OCI-LY3 (cell line): ENCODE results near the gene JMJD7.
A peak's percentile ranks its signal among the peaks of the same experiment; 100 is the strongest.
"Not testable (repeated sequence)": the region's sequence is repeated elsewhere in the genome, so short reads cannot be mapped to it uniquely, and the experiment has no call there.

Source experiments
- H2AFZ ChIP-seq: fragments of 200-600, 300-600 bp; shearing (Covaris generic); 2 replicates; pipeline ENCODE4 v1.6.0; 2014; ENCODE audit warnings: antibody characterized with exemption, low read depth, low read length
- H3K27ac ChIP-seq: fragments of 200-600, 300-600 bp; sonication (generic); 2 replicates; pipeline ENCODE4 v1.5.1; 2014; ENCODE audit warnings: mild to moderate bottlenecking, low read length, moderate library complexity, mixed read lengths
- H3K27me3 ChIP-seq: fragments of 200-600, 300-600 bp; sonication (generic); 2 replicates; pipeline ENCODE4 v1.6.1; 2014; ENCODE audit warnings: low read depth, low read length, mixed read lengths
- H3K36me3 ChIP-seq: fragments of 200-600, 300-600 bp; sonication (generic); replicated peaks from 2 replicates; pipeline ENCODE3; 2014; ENCODE audit warnings: low read depth, low read length, mixed read lengths
- H3K4me1 ChIP-seq: fragments of 300-600, 200-600 bp; sonication (generic); 2 replicates; pipeline ENCODE4 v1.6.1; 2014; ENCODE audit warnings: low read length, mixed read lengths
- H3K4me2 ChIP-seq: fragments of 200-600, 300-600 bp; sonication (generic); 2 replicates; pipeline ENCODE4 v1.6.1; 2014; ENCODE audit warnings: low read length, mixed read lengths
- H3K4me3 ChIP-seq: fragments of 300-600, 200-600 bp; sonication (generic); 2 replicates; pipeline ENCODE4 v1.5.1; 2014; ENCODE audit warnings: antibody characterized with exemption, mild to moderate bottlenecking, low read length, moderate library complexity
- H3K79me2 ChIP-seq: fragments of 300-600, 200-600 bp; shearing (Covaris generic); 2 replicates; pipeline ENCODE4 v1.6.1; 2014; ENCODE audit warnings: mild to moderate bottlenecking, low read length, mixed read lengths
- H3K9ac ChIP-seq: fragments of 300-600, 200-600 bp; shearing (Covaris generic); 2 replicates; pipeline ENCODE4 v1.6.0; 2014; ENCODE audit warnings: mild to moderate bottlenecking, low read length, moderate library complexity
- H3K9me3 ChIP-seq: fragments of 200-600, 300-600 bp; shearing (Covaris generic); 2 replicates; pipeline ENCODE4 v1.6.1; 2014; ENCODE audit warnings: low read length, mixed read lengths; ENCODE audit not compliant: insufficient read depth
- H4K20me1 ChIP-seq: fragments of 200-600, 300-600 bp; sonication (generic); 2 replicates; pipeline ENCODE4 v1.6.1; 2016; ENCODE audit warnings: low read length, mixed read lengths; ENCODE audit not compliant: insufficient read depth
- CTCF ChIP-seq: fragments of 200-600, 300-600 bp; sonication (generic); IDR thresholded peaks from 2 replicates; pipeline ENCODE4 v1.5.1; 2014; ENCODE audit warnings: antibody characterized with exemption, low read length, low read depth
- EZH2phosphoT487 ChIP-seq: fragments of 200-600 bp; shearing (Covaris generic); IDR thresholded peaks from 2 replicates; pipeline ENCODE4 v1.6.1; 2018; ENCODE audit warnings: antibody characterized with exemption, mixed run types, low read depth

The JMJD7 gene

GRCh38 chr15:41827290-41827879 lies 507 bp upstream of the JMJD7 start:
- Histone ChIP-seq H3K4me3 (peak overlapping the region; percentile 77), H3K79me2 (no peaks in the 10 kb centered on the region), H3K27ac (no peak overlapping the region)

GRCh38 chr15:41828807-41829141 lies 882 bp downstream of the JMJD7 start:
- H3K27me3 ChIP-seq = no peaks in the 10 kb centered on the region
- peak overlapping the region; percentile 58 for H3K9ac ChIP-seq
- H3K36me3 ChIP-seq = no peaks in the 10 kb centered on the region
- TF ChIP-seq CTCF = no peak
- no peak for TF ChIP-seq EZH2phosphoT487
- H4K20me1 ChIP-seq = no peaks in the 10 kb centered on the region
- peak overlapping the region; percentile 79 for H3K4me2 ChIP-seq
- H3K4me1 ChIP-seq = peaks cover 5% of the 10 kb centered on the region; the same call in 1 of the 2 replicates
- H3K9me3 ChIP-seq = no peaks in the 10 kb centered on the region
- peak overlapping the region; percentile 77 for H3K4me3 ChIP-seq
- H2AFZ ChIP-seq = 0 out of 2 replicates have a peak overlapping the region, but pooled peaks have one; percentile 39
- H3K79me2 ChIP-seq = no peaks in the 10 kb centered on the region
- no peak overlapping the region for H3K27ac ChIP-seq

More at GRCh38 chr15:41827290-41827879, 507 bp upstream of the JMJD7 start:
- Histone ChIP-seq H2AFZ (no peak overlapping the region; the same call in 1 of the 2 replicates), H3K27me3 (no peaks in the 10 kb centered on the region), H3K4me2 (peak overlapping the region; percentile 85), H3K4me1 (peaks cover 5% of the 10 kb centered on the region; the same call in 1 of the 2 replicates), H4K20me1 (no peaks in the 10 kb centered on the region), H3K9ac (peak overlapping the region; percentile 28; the same call in 1 of the 2 replicates), H3K9me3 (no peaks in the 10 kb centered on the region), H3K36me3 (no peaks in the 10 kb centered on the region)
- TF ChIP-seq EZH2phosphoT487 (no peak), CTCF (no peak)

GRCh38 chr15:41829959-41830646 lies 2.2 kb downstream of the JMJD7 start:
- Histone ChIP-seq H3K27ac (no peak overlapping the region), H3K27me3 (no peaks in the 10 kb centered on the region), H3K4me1 (peaks cover 5% of the 10 kb centered on the region; the same call in 1 of the 2 replicates), H3K4me2 (no peak overlapping the region), H3K79me2 (no peaks in the 10 kb centered on the region), H4K20me1 (no peaks in the 10 kb centered on the region), H3K9ac (no peak overlapping the region), H3K36me3 (no peaks in the 10 kb centered on the region), H3K4me3 (no peak overlapping the region), H3K9me3 (no peaks in the 10 kb centered on the region), H2AFZ (no peak overlapping the region)
- TF ChIP-seq CTCF = no peak

- not testable (repeated sequence) for H3K27me3 ChIP-seq, H3K9ac ChIP-seq, H3K36me3 ChIP-seq, H2AFZ ChIP-seq, H3K9me3 ChIP-seq, H3K4me3 ChIP-seq, H3K79me2 ChIP-seq, H3K4me2 ChIP-seq, H3K4me1 ChIP-seq, H3K27ac ChIP-seq, H4K20me1 ChIP-seq
Observed at GRCh38 chr15:41831291-41831690, 3.4 kb downstream of the JMJD7 start.
